ENCODE results near the gene HBE1.
"Not testable (repeated sequence)": the region's sequence is repeated elsewhere in the genome, so short reads cannot be mapped to it uniquely, and the experiment has no call there.

HBE1 gene

GRCh38 chr11:5269715-5270147 is at the start of gene HBE1:
Gene HBE1, minus strand, starts transcription at chr11:5269945. Its CDS starts 55 bp downstream, at chr11:5269890.
- TF ChIP-seq CTCF (IDR thresholded peaks at IDR 0.05; ENCODE audit: borderline replicate concordance, insufficient read depth, low read depth, low read length) = no peak
- H3K4me3 ChIP-seq (ENCODE audit: low read depth, low read length) = no peak within 1 kb of the TSS

GRCh38 chr11:5317292-5317691 is 47.5 kb upstream of the HBE1 start:
- no peak for TF ChIP-seq CTCF (IDR thresholded peaks at IDR 0.05; ENCODE audit: borderline replicate concordance, insufficient read depth, low read depth, low read length)
- no peak overlapping the region for H3K4me3 ChIP-seq (ENCODE audit: low read depth, low read length)

- H3K4me3 ChIP-seq (ENCODE audit: low read depth, low read length) = not testable (repeated sequence)
Measured at GRCh38 chr11:5313326-5314023, 43.7 kb upstream of the HBE1 start.

- H3K4me3 ChIP-seq (ENCODE audit: low read depth, low read length) = no peak overlapping the region
- TF ChIP-seq CTCF (IDR thresholded peaks at IDR 0.05; ENCODE audit: borderline replicate concordance, insufficient read depth, low read depth, low read length) = no peak
Measured at GRCh38 chr11:5310423-5310822, 40.7 kb upstream of the HBE1 start.

GRCh38 chr11:5307256-5308019 is 37.7 kb upstream of the HBE1 start:
- no peak overlapping the region for H3K4me3 ChIP-seq (ENCODE audit: low read depth, low read length)
- TF ChIP-seq CTCF (IDR thresholded peaks at IDR 0.05; ENCODE audit: borderline replicate concordance, insufficient read depth, low read depth, low read length) = no peak

GRCh38 chr11:5304046-5304445 is 34.3 kb upstream of the HBE1 start:
- no peak for TF ChIP-seq CTCF (IDR thresholded peaks at IDR 0.05; ENCODE audit: borderline replicate concordance, insufficient read depth, low read depth, low read length)
- H3K4me3 ChIP-seq (ENCODE audit: low read depth, low read length) = no peak overlapping the region

- no peak overlapping the region for H3K4me3 ChIP-seq (ENCODE audit: low read depth, low read length)
- TF ChIP-seq CTCF (IDR thresholded peaks at IDR 0.05; ENCODE audit: borderline replicate concordance, insufficient read depth, low read depth, low read length) = no peak
Measured at GRCh38 chr11:5303626-5304025, 33.9 kb upstream of the HBE1 start.

Data from GM12875 (cell line).